COLO668 (cell line): ENCODE results near the gene RIMS1.

Experiments used
- DNase-seq: peaks from one replicate; lab custom pipeline; 2025; ENCODE audit not compliant: unreplicated experiment; lab: John Stamatoyannopoulos, UW

Gene RIMS1

DNA sequence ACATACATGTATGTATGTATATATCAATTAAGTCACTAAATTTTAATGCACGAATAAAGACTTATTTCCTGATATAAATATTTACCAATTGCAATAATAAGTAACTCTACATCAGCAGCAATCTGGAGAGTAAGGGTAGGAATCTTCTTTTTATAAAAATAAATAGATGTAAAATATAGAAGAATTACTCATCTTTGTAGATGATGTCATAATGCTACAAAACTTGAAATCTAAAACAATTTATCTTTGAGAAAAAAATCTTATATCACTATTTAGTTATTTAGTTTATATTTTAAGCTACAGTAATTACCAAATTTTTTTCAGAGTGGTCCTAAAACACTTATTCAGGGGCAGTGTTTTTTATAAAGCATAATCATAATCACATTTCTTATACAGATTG is 351.7 kb downstream of the RIMS1 start:
- DNase-seq: no peak

GRCh38 chr6:72238900-72239299 is 352.6 kb downstream of the RIMS1 start:
- no peak for DNase-seq

- DNase-seq: no peak
Observed at GRCh38 chr6:72245565-72245964, 359.2 kb downstream of the RIMS1 start.

DNA sequence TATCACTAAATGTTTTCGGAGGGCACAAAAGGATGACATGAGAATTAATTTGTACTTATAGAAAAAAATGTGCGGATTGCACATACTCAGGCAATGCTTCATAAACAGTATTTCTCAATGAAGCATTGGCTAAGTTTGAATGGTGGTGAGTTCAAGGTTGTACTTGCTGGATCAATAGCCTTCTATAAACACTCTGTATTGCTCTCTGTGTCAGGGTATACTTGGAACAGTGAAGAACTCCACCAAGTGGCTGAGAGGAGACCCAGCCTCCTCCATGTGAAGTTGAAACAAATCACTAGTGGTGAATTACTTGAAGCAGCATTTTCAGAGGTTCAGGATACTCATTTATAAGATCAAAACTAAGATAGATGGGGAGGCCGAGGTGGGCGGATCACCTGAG is 360.6 kb downstream of the RIMS1 start:
- no peak for DNase-seq

GRCh38 chr6:72248621-72249020 is 362.3 kb downstream of the RIMS1 start:
- no peak for DNase-seq

DNA sequence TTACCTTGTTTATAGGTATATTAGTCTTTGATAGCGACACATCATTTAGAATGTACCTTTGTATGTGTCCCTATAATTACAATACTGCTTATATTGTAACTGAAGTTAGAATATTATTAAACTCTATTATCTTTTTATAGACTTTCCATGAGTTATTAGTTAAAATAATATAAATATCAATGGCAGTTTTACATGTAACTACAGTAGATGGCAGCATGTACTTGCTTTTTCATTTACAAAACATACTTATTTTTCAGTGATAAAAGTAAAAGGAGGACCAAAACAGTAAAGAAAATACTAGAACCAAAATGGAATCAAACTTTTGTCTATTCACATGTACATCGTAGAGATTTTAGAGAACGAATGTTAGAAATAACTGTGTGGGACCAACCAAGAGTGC is 364.3 kb downstream of the RIMS1 start:
- DNase-seq: no peak

GRCh38 chr6:72260489-72260888 is 374.1 kb downstream of the RIMS1 start:
- DNase-seq: no peak

- DNase-seq: no peak
Observed at GRCh38 chr6:72261554-72261953, 375.2 kb downstream of the RIMS1 start.

DNA sequence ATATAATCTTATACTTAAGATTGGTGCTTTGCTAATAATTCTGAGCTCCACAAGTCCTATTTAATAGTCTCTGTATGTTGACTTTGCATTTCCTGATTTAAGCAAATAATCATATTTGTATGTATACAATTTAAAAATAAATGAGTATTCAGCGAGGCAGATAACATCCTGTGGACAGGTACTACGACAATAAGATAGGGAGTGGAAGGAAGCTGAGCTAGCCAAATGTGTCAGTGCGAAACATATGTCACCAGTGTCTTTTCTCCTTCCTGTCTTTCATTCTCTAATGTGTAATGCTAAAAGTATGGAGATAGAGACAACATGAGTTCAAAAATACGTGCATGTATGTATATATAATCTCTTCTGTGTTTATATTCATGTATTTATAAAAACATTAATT is 375.9 kb downstream of the RIMS1 start:
- DNase-seq: no peak

GRCh38 chr6:72267470-72267869 is 381.1 kb downstream of the RIMS1 start:
- no peak for DNase-seq

- no peak for DNase-seq
Observed at GRCh38 chr6:72271531-72271930, 385.2 kb downstream of the RIMS1 start.

GRCh38 chr6:72272958-72273357 is 386.6 kb downstream of the RIMS1 start:
- DNase-seq: no peak

DNA sequence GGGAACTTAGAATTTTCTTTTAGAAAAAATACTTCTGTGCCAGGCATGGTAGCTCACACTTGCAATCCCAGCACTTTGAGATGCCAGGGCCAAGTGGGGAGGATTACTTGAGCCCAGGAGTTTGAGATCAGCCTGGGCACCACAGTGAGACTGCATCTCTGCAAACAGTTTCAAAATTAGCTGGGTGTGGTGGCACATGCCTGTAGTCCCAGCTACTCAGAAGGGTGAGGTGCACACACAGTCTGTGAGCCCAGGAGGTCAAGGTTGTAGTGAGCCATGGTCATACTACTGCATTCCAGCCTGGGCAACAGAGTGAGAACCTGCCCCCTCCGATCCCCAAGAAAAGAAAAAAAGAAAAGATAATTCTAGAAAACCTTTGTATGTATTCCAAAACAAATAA is 389.5 kb downstream of the RIMS1 start:
- no peak for DNase-seq

DNA sequence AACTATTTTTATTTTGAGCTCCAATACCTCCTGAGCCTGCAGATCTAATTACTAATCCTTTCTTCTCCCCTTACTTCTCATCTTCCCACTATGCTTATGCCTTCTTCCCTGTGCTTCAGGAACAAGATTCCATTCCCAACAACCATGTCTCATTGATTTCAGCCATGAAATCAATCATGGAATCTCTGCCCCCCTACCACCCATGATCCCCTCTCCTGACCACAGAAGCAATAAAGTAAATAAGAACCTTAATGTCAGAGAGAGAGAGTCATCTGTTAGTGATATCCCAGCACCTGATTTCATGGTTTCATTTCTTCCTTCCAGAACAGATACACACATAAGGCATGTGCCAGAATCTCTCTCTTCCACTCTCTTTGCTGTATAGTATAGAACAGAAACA is 395.9 kb downstream of the RIMS1 start:
- DNase-seq: no peak

DNA sequence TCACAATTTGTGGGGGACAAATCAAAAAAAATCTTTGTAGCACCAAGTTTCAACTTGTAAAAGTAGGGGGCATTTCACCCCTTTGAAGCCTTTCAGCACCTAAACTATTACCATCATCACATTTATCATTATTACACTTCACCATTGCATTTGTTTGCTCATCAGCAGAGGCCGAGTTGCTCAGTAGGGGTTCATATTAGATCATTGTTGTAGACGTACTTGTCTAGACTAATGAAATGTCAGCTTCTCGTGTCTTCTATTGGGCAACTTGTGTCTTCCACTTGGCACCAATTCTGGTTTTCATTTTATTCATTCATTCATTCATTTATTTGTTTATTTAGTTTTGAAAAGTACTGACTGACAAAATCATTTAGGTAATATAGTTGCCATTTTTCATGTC is 397.2 kb downstream of the RIMS1 start:
- no peak for DNase-seq

GRCh38 chr6:72286911-72287311 is 400.6 kb downstream of the RIMS1 start:
- DNase-seq: no peak

DNA sequence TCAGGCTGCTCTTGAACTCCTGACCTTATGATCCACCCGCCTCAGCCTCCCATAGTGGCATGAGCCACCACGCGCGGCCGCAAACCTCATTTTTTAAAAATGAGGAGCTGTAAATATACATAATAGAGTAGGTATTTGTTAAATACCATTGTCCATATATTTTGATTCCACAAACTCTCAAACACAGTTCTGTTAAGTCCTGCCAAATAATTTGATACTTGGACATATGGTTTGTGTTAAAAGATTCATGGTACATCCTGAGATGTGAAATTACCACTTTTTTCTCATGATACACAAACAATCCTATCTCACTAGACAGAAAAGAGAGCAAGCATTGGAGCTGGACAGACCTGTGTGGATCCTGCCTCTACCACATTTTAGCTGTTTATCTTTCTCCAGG is 401.5 kb downstream of the RIMS1 start:
- no peak for DNase-seq

DNA sequence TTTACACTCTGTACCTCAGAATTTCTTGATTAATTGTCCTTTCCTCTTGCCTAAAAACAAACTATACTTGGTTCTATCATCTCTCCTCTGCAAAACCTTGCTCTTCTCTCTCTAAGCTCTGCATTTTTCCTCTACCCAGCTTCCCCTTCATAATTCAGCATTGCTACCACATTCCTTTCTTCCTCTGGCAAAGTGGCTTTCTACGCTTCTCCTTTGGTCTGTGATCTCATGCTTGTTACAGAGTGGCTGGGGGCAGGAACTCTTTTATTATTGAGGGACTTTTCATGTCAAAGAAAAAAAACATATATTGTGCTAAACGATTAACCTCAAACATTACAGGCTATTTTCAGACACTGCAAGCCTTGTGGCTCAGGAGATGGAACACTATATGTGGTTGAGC is 402.2 kb downstream of the RIMS1 start:
- DNase-seq: no peak

- DNase-seq: no peak
Observed at GRCh38 chr6:72290620-72291019, 404.3 kb downstream of the RIMS1 start.

- DNase-seq: no peak
Observed at GRCh38 chr6:72296375-72296774, 410.0 kb downstream of the RIMS1 start.

DNA sequence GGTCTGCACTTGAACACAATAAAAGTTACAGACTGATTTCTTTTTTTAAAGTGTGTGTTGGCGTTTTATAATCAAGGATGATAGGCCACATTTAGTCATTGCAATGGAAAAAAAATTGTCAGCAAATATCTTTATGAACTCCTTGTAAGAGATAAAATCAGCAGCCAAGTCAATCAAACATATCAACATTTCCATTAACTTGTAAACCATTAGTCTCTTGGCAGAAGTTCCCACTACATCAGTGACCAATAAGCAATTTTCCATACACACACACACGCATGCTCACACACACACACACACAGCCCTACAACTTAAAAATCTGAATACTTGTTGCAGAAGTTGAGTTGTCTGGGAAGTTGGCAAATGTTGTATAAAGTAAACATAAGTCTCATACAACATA is 419.6 kb downstream of the RIMS1 start:
- DNase-seq: no peak

- no peak for DNase-seq
Observed at GRCh38 chr6:72316675-72317380, 430.5 kb downstream of the RIMS1 start.

DNA sequence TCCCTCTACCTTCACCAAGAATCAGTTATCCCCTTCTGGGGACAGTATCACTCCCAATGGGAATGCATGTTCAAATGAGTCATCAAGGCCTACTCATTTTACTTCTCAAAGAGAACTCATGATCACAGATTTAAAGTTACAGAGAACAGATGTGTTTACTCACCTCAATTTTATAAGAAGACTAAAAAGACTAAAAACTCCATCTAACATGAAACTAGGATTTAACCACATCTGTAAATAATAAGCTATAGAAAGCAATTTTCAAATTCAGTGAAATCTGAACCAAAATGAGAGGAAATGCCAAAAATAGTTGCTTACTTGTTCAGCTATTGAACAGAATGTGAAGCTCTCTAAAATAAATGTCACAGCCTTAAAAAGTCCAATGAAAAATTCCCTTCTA is 435.4 kb downstream of the RIMS1 start:
- no peak for DNase-seq
